ENCODE results near the gene WNT6.

WNT6 gene

GRCh38 chr2:218859556-218859987, at the start of gene WNT6:
Gene WNT6, plus strand, starts transcription at chr2:218859805. Its CDS starts 233 bp downstream, at chr2:218860038.
- no peak for DNase-seq

- DNase-seq: no peak
These were observed 49.3 kb upstream of the WNT6 start for GRCh38 chr2:218810256-218810655.

- no peak for DNase-seq
These were observed 48.2 kb upstream of the WNT6 start for GRCh38 chr2:218811382-218811781.

- no peak for DNase-seq
These were observed 47.3 kb upstream of the WNT6 start for GRCh38 chr2:218812096-218812815.

GRCh38 chr2:218812861-218813260, 46.7 kb upstream of the WNT6 start:
- DNase-seq: no peak

- DNase-seq: no peak
These were observed 45.7 kb upstream of the WNT6 start for GRCh38 chr2:218813771-218814460.

- DNase-seq: no peak
These were observed 44.9 kb upstream of the WNT6 start for GRCh38 chr2:218814540-218815243.

GRCh38 chr2:218815244-218815637, 44.4 kb upstream of the WNT6 start:
- no peak for DNase-seq

GRCh38 chr2:218815649-218816048, 44.0 kb upstream of the WNT6 start:
- DNase-seq: no peak

GRCh38 chr2:218816561-218817011, 43.0 kb upstream of the WNT6 start:
- DNase-seq: no peak

- no peak for DNase-seq
These were observed 40.5 kb upstream of the WNT6 start for GRCh38 chr2:218819093-218819492.

GRCh38 chr2:218820746-218821369, 38.7 kb upstream of the WNT6 start:
- no peak for DNase-seq

GRCh38 chr2:218821605-218822211, 37.9 kb upstream of the WNT6 start:
- DNase-seq: no peak

GRCh38 chr2:218822622-218823021, 37.0 kb upstream of the WNT6 start:
- no peak for DNase-seq

GRCh38 chr2:218823196-218823855, 36.3 kb upstream of the WNT6 start:
- DNase-seq: no peak

- DNase-seq: no peak
These were observed 35.6 kb upstream of the WNT6 start for GRCh38 chr2:218824004-218824403.

- no peak for DNase-seq
These were observed 32.8 kb upstream of the WNT6 start for GRCh38 chr2:218826791-218827190.

- DNase-seq: no peak
These were observed 31.7 kb upstream of the WNT6 start for GRCh38 chr2:218827701-218828476.

- DNase-seq: no peak
These were observed 31.2 kb upstream of the WNT6 start for GRCh38 chr2:218828477-218828778.

GRCh38 chr2:218829868-218830451, 29.6 kb upstream of the WNT6 start:
- no peak for DNase-seq
